ENCODE data around the gene USP3.
A peak's percentile ranks its signal among the peaks of the same experiment; 100 is the strongest.
"Not testable (repeated sequence)": the region's sequence is repeated elsewhere in the genome, so short reads cannot be mapped to it uniquely, and the experiment has no call there.

USP3 gene

GRCh38 chr15:63597038-63597790 lies 92.8 kb downstream of the USP3 start, which contains the start of gene FBXL22:
FBXL22 (plus strand) TSS chr15:63597387; CDS start chr15:63597393, 6 bp downstream.
- DNase-seq, result no peak

GRCh38 chr15:63597821-63598220 lies 93.4 kb downstream of the USP3 start:
- DNase-seq, result no peak

- DNase-seq, result no peak
Observed at GRCh38 chr15:63598473-63599400, 94.3 kb downstream of the USP3 start.

GRCh38 chr15:63599401-63600000 lies 95.1 kb downstream of the USP3 start:
- peak; percentile 14 for DNase-seq

GRCh38 chr15:63600001-63600615 lies 95.7 kb downstream of the USP3 start:
- DNase-seq, result no peak

GRCh38 chr15:63600616-63601025 lies 96.2 kb downstream of the USP3 start:
- DNase-seq, result peak; percentile 72

GRCh38 chr15:63601026-63601703 lies 96.8 kb downstream of the USP3 start:
- DNase-seq, result peak; percentile 40

- no peak for DNase-seq
Observed at GRCh38 chr15:63601704-63602185, 97.4 kb downstream of the USP3 start.

GRCh38 chr15:63602595-63602994 lies 98.2 kb downstream of the USP3 start:
- no peak for DNase-seq

- no peak for DNase-seq
Observed at GRCh38 chr15:63603516-63603915, 99.1 kb downstream of the USP3 start.

GRCh38 chr15:63604281-63604680 lies 99.9 kb downstream of the USP3 start:
- no peak for DNase-seq

GRCh38 chr15:63605036-63605435 lies 100.6 kb downstream of the USP3 start:
- no peak for DNase-seq

GRCh38 chr15:63605816-63606215 lies 101.4 kb downstream of the USP3 start:
- no peak for DNase-seq

- no peak for DNase-seq
Observed at GRCh38 chr15:63606308-63606707, 101.9 kb downstream of the USP3 start.

- no peak for DNase-seq
Observed at GRCh38 chr15:63608989-63609388, 104.6 kb downstream of the USP3 start.

- DNase-seq, result no peak
Observed at GRCh38 chr15:63609448-63609847, 105.1 kb downstream of the USP3 start.

- DNase-seq, result peak; percentile 42
Observed at GRCh38 chr15:63610209-63610841, 105.9 kb downstream of the USP3 start.

GRCh38 chr15:63611177-63611576 lies 106.8 kb downstream of the USP3 start:
- DNase-seq, result no peak

GRCh38 chr15:63612300-63612699 lies 107.9 kb downstream of the USP3 start:
- no peak for DNase-seq

- no peak for DNase-seq
Observed at GRCh38 chr15:63615935-63616334, 111.5 kb downstream of the USP3 start.

- DNase-seq, result not testable (repeated sequence)
Observed at GRCh38 chr15:63617147-63617546, 112.8 kb downstream of the USP3 start.

- not testable (repeated sequence) for DNase-seq
Observed at GRCh38 chr15:63617627-63618026, 113.2 kb downstream of the USP3 start.

Measured in effector CD8-positive, alpha-beta T cell (primary cell).